IMR-90 (cell line): ENCODE data around the gene CENPX. TPM values are rescaled to one million over a fixed set of nuclear protein-coding genes. Genes with fewer than 3 reads are reported as not detected.

ENCODE experiments used
- ATAC-seq: fragments of 200-7000 bp; cut with Tn5 transposase; 2 replicates; pipeline ENCODE4 v1.9.1; 2020; ENCODE audit warnings: low read depth, mild to moderate bottlenecking, moderate library complexity
- BruUV-seq: library from RNA; stranded (reverse); fragments of 400-500 nt; replicated peaks from 2 replicates; lab custom pipeline; 2021; lab: Mats Ljungman, UMichigan
- CTCF ChIA-PET: fragments of 300-600 bp; formaldehyde crosslinking; extraction: SDS; loops from one replicate; lab custom pipeline; 2021; ENCODE audit warnings: antibody characterized with exemption; lab: Yijun Ruan, JAX
- POLR2A ChIA-PET: fragments of 300-600 bp; sonication (Branson Sonifier 250); formaldehyde crosslinking; loops from one replicate; lab custom pipeline; 2022; ENCODE audit warnings: antibody characterized with exemption; ENCODE audit not compliant: unreplicated experiment; lab: Charles Lee
- DNase-seq: peaks from one replicate; pipeline ENCODE4 v3.0.0; 2013
- H2AFZ ChIP-seq: replicated peaks from 2 replicates; pipeline ENCODE3; 2013; ENCODE audit warnings: low read length, mild to moderate bottlenecking; ENCODE audit not compliant: poor library complexity
- H2AK5ac ChIP-seq: 2 replicates; pipeline ENCODE4 v1.6.1; 2013; ENCODE audit warnings: low read depth, low read length, inconsistent platforms
- H2AK9ac ChIP-seq: replicated peaks from 2 replicates; pipeline ENCODE3; 2013; ENCODE audit warnings: mild to moderate bottlenecking, low read depth, low read length, moderate library complexity; ENCODE audit not compliant: poor library complexity
- H2BK120ac ChIP-seq: 2 replicates; pipeline ENCODE4 v1.6.1; 2013; ENCODE audit warnings: low read depth, low read length, inconsistent platforms
- H2BK15ac ChIP-seq: 3 replicates; pipeline ENCODE4 v1.6.1; 2013; ENCODE audit warnings: low read depth, low read length, inconsistent platforms
- H2BK20ac ChIP-seq: 2 replicates; pipeline ENCODE4 v1.6.1; 2013; ENCODE audit warnings: low read depth, mild to moderate bottlenecking, inconsistent platforms, low read length, moderate library complexity
- H2BK5ac ChIP-seq: 2 replicates; pipeline ENCODE4 v1.6.1; 2013; ENCODE audit warnings: mild to moderate bottlenecking, low read depth, low read length, inconsistent platforms; ENCODE audit not compliant: poor library complexity, severe bottlenecking
- H3K14ac ChIP-seq: replicated peaks from 2 replicates; pipeline ENCODE4 v1.6.1; 2013; ENCODE audit warnings: low read depth, low read length, inconsistent platforms
- H3K18ac ChIP-seq: 2 replicates; pipeline ENCODE4 v1.6.1; 2013; ENCODE audit warnings: low read depth, low read length, control low read depth
- H3K23ac ChIP-seq: 2 replicates; pipeline ENCODE4 v1.6.1; 2013; ENCODE audit warnings: low read depth, low read length, inconsistent platforms
- H3K27ac ChIP-seq: 2 replicates; pipeline ENCODE4 v1.5.1; 2013; ENCODE audit warnings: mild to moderate bottlenecking, control low read depth, low read length; ENCODE audit not compliant: insufficient read depth
- H3K27me3 ChIP-seq: 2 replicates; pipeline ENCODE4 v1.6.1; 2013; ENCODE audit warnings: low read length; ENCODE audit not compliant: control insufficient read depth, insufficient read depth
- H3K36me3 ChIP-seq: 2 replicates; pipeline ENCODE4 v1.6.1; 2013; ENCODE audit warnings: low read length, mixed read lengths; ENCODE audit not compliant: control insufficient read depth, insufficient read depth
- H3K4ac ChIP-seq: 2 replicates; pipeline ENCODE4 v1.6.1; 2013; ENCODE audit warnings: low read depth, low read length, inconsistent platforms
- H3K4me1 ChIP-seq: 2 replicates; pipeline ENCODE4 v1.6.1; 2013; ENCODE audit warnings: low read length, mixed read lengths; ENCODE audit not compliant: control insufficient read depth, insufficient read depth
- H3K4me2 ChIP-seq: 2 replicates; pipeline ENCODE4 v1.6.1; 2013; ENCODE audit warnings: low read depth, mild to moderate bottlenecking, control low read depth, low read length, moderate library complexity
- H3K4me3 ChIP-seq: 2 replicates; pipeline ENCODE4 v1.5.1; 2013; ENCODE audit warnings: low read depth, mild to moderate bottlenecking, control low read depth, low read length, moderate library complexity; ENCODE audit not compliant: insufficient read depth
- H3K56ac ChIP-seq: 2 replicates; pipeline ENCODE4 v1.6.1; 2013; ENCODE audit warnings: low read length, inconsistent platforms; ENCODE audit not compliant: insufficient read depth; ENCODE audit errors: extremely low read depth
- H3K79me1 ChIP-seq, 2 experiments: 2 replicates each; pipeline ENCODE4 v1.6.1; 2013; ENCODE audit warnings: low read length in 2 of 2, inconsistent platforms in 1 of 2, low read depth in 1 of 2
- H3K9ac ChIP-seq: 2 replicates; pipeline ENCODE4 v1.6.1; 2013; ENCODE audit warnings: low read depth, low read length, control low read depth
- H3K9me1 ChIP-seq: 2 replicates; pipeline ENCODE4 v1.6.1; 2013; ENCODE audit warnings: low read length, inconsistent platforms; ENCODE audit not compliant: insufficient read depth
- H3K9me3 ChIP-seq: 2 replicates; pipeline ENCODE4 v1.6.1; 2013; ENCODE audit warnings: low read length; ENCODE audit not compliant: control insufficient read depth, insufficient read depth
- H4K20me1 ChIP-seq: 2 replicates; pipeline ENCODE4 v1.6.1; 2013; ENCODE audit warnings: low read length, inconsistent platforms; ENCODE audit not compliant: insufficient read depth
- H4K5ac ChIP-seq: 2 replicates; pipeline ENCODE4 v1.6.1; 2013; ENCODE audit warnings: mild to moderate bottlenecking, low read depth, low read length, control low read depth
- H4K8ac ChIP-seq, 2 experiments: 2 replicates each; pipeline ENCODE4 v1.6.1; 2013; ENCODE audit warnings: low read depth in 2 of 2, low read length in 2 of 2, control low read depth in 1 of 2, inconsistent platforms in 1 of 2
- H4K91ac ChIP-seq: 2 replicates; pipeline ENCODE4 v1.6.1; 2013; ENCODE audit warnings: low read depth, low read length, inconsistent platforms; ENCODE audit not compliant: insufficient read depth
- BHLHE40 ChIP-seq: fragments of 150-350 bp; IDR thresholded peaks from 2 replicates; pipeline ENCODE4 v1.6.1; 2016; ENCODE audit warnings: mild to moderate bottlenecking, low read depth, low read length
- CEBPB ChIP-seq: IDR thresholded peaks from 2 replicates; pipeline ENCODE4 v1.6.1; 2012; ENCODE audit warnings: low read depth, low read length, improper control_type of control experiment
- CHD1 ChIP-seq: IDR thresholded peaks from 2 replicates; pipeline ENCODE4 v1.6.1; 2012; ENCODE audit warnings: low read depth, low read length, improper control_type of control experiment
- ELK1 ChIP-seq: fragments of 150-350 bp; IDR thresholded peaks from 2 replicates; pipeline ENCODE4 v1.6.1; 2016; ENCODE audit warnings: low read depth, mild to moderate bottlenecking, low read length, moderate library complexity, borderline replicate concordance
- MAFK ChIP-seq: IDR thresholded peaks from 2 replicates; pipeline ENCODE4 v1.6.1; 2012; ENCODE audit warnings: low read depth, low read length, improper control_type of control experiment
- MAZ ChIP-seq: IDR thresholded peaks from 2 replicates; pipeline ENCODE4 v1.6.1; 2012; ENCODE audit warnings: low read depth, mild to moderate bottlenecking, low read length, improper control_type of control experiment, moderate library complexity, borderline replicate concordance
- MXI1 ChIP-seq: IDR thresholded peaks from 2 replicates; pipeline ENCODE4 v1.6.1; 2012; ENCODE audit warnings: low read depth, mild to moderate bottlenecking, low read length, moderate library complexity, borderline replicate concordance
- NFE2L2 ChIP-seq: fragments of 150-350 bp; IDR thresholded peaks from 2 replicates; pipeline ENCODE4 v1.6.1; 2016; ENCODE audit warnings: low read depth, mild to moderate bottlenecking, low read length
- POLR2A ChIP-seq: IDR thresholded peaks from 2 replicates; pipeline ENCODE4 v1.6.1; 2012; ENCODE audit warnings: mild to moderate bottlenecking, low read depth, low read length
- RAD21 ChIP-seq: IDR thresholded peaks from 2 replicates; pipeline ENCODE4 v1.6.1; 2012; ENCODE audit warnings: low read length, improper control_type of control experiment
- RCOR1 ChIP-seq: IDR thresholded peaks from 2 replicates; pipeline ENCODE4 v1.6.1; 2012; ENCODE audit warnings: mild to moderate bottlenecking, low read length, improper control_type of control experiment; ENCODE audit not compliant: insufficient replicate concordance
- RFX5 ChIP-seq: IDR thresholded peaks from 2 replicates; pipeline ENCODE4 v1.8.0; 2012; ENCODE audit warnings: low read depth, mild to moderate bottlenecking, low read length, moderate library complexity
- USF2 ChIP-seq: fragments of 150-350 bp; IDR thresholded peaks from 2 replicates; pipeline ENCODE4 v1.6.1; 2017; ENCODE audit warnings: mild to moderate bottlenecking, antibody characterized with exemption, low read length, low read depth
- WGBS, 2 experiments: methylation state at CpG; one replicate each; pipeline versions ENCODE4 v1.1.5 to v1.1.7; 2013; ENCODE audit warnings: missing lambda C conversion rate in 2 of 2; ENCODE audit not compliant: insufficient read length in 1 of 2; ENCODE audit errors: extremely low coverage in 2 of 2; 5-methylcytosine and 5-hydroxymethylcytosine counted together
- dilution Hi-C: fragments of 300-500 bp; cut with HindIII; formaldehyde crosslinking; loops from one replicate; pipeline ENCODE4 v1.14.3; 2018; ENCODE audit warnings: low sequenced_read_pairs; ENCODE audit not compliant: unreplicated experiment
- in situ Hi-C: fragments of 300-500 bp; cut with MboI; formaldehyde crosslinking; loops from 3 replicates; pipeline ENCODE4 v1.14.3; 2019; ENCODE audit warnings: low sequenced_read_pairs, inconsistent platforms, mixed read lengths
- intact Hi-C: fragments of 100-400 bp; cut with micrococcal nuclease; formaldehyde crosslinking; loops from 2 replicates; pipeline ENCODE4 v1.10.0; 2022
- polyA plus RNA-seq, 3 experiments: library from polyadenylated mRNA; depleted of rRNA; stranded (reverse); fragments of >200 nt; gene quantifications; 2 replicates each; pipeline ENCODE4 v1.2.3, GENCODE V29; 2012; ENCODE audit warnings: low replicate concordance in 1 of 3
- total RNA-seq: library from RNA; depleted of rRNA; stranded (reverse); fragments of >200 nt; gene quantifications from 2 replicates; pipeline ENCODE4 v1.2.3, GENCODE V29; 2012

Gene CENPX
- total and polyA plus RNA-seq, 2 of the 4 experiments (the other 2 are of a cell fraction): 44.8 to 86.8 TPM

GRCh38 chr17:82018152-82018988, 4.3 kb downstream of the CENPX start (continued):
- no peak for TF ChIP-seq USF2

- no peak overlapping the region for H3K9ac ChIP-seq
- no peak overlapping the region for H2AFZ ChIP-seq
- H3K4me2 ChIP-seq: no peak overlapping the region
- intact Hi-C loops (no loop called here), dilution Hi-C loops (no loop called here), in situ Hi-C loops (loop anchor here (5.0 kb wide), 1 partner anchor 50 kb away; no protein-coding TSS in a partner anchor)
- H3K56ac ChIP-seq: no peak overlapping the region
- ATAC-seq (no peak), DNase-seq (no peak)
- H4K20me1 ChIP-seq: peaks cover 24% of the 10 kb centered on the region
- no peak overlapping the region for H3K4me3 ChIP-seq
- no peak overlapping the region for H4K8ac ChIP-seq
- no peaks in the 10 kb centered on the region for H3K27me3 ChIP-seq
- peak overlapping the region; percentile 15 for H2AK9ac ChIP-seq
- H4K91ac ChIP-seq: no peak overlapping the region
- H3K18ac ChIP-seq: no peak overlapping the region
- H3K9me3 ChIP-seq: no peaks in the 10 kb centered on the region
- no TSS peak for BruUV-seq
- H3K79me1 ChIP-seq: peaks cover 6 to 32% of the 10 kb centered on the region in 2 experiments; a peak in 3 of 4 replicates
- H2BK5ac ChIP-seq: no peak overlapping the region
- no peak overlapping the region for H2BK20ac ChIP-seq
- H3K23ac ChIP-seq: no peak overlapping the region
- CTCF ChIA-PET: no interaction called here
- no peak overlapping the region for H2BK15ac ChIP-seq
- POLR2A ChIA-PET: no interaction called here
- H3K4me1 ChIP-seq: peaks cover 8% of the 10 kb centered on the region
- no peak overlapping the region for H2AK5ac ChIP-seq
- H3K14ac ChIP-seq: no peak overlapping the region
- H3K36me3 ChIP-seq: peaks cover 6% of the 10 kb centered on the region; the same call in 1 of the 2 replicates
- H2BK120ac ChIP-seq: no peak overlapping the region
- H3K27ac ChIP-seq: no peak overlapping the region
- no peaks in the 10 kb centered on the region for H3K9me1 ChIP-seq
- WGBS, 2 experiments: 80% methylated on average over 3 of the region's 13 CpGs; no CpG with 5 or more reads in 1 of the 2 experiments
- no peak overlapping the region for H4K5ac ChIP-seq
- H3K4ac ChIP-seq: no peak overlapping the region
- TF ChIP-seq MAFK: no peak
- no peak for TF ChIP-seq POLR2A
- no peak for TF ChIP-seq RAD21
- TF ChIP-seq RFX5: no peak
- TF ChIP-seq MAZ: no peak
- TF ChIP-seq NFE2L2: no peak
- no peak for TF ChIP-seq RCOR1
- TF ChIP-seq CHD1: no peak
- no peak for TF ChIP-seq USF2
- TF ChIP-seq CEBPB: no peak
- TF ChIP-seq MXI1: no peak
- TF ChIP-seq ELK1: no peak
- TF ChIP-seq BHLHE40: no peak
Measured at GRCh38 chr17:82017612-82018151, 5.0 kb downstream of the CENPX start.
